HL-60 (cell line): ENCODE results near the gene EPYC.

Source experiments
- CTCF ChIP-seq: IDR thresholded peaks from one replicate; pipeline ENCODE4 v1.5.1; 2011; ENCODE audit warnings: low read length, control low read depth, inconsistent platforms; ENCODE audit not compliant: insufficient read depth
- GABPA ChIP-seq: IDR thresholded peaks from 2 replicates; pipeline ENCODE4 v1.6.1; 2012; ENCODE audit warnings: low read depth

- TF ChIP-seq CTCF (no peak), GABPA (no peak)
Observed at GRCh38 chr12:90947869-90948268, 56.9 kb downstream of the EPYC start.
